ENCODE measurements around the gene EBLN1.

DNA sequence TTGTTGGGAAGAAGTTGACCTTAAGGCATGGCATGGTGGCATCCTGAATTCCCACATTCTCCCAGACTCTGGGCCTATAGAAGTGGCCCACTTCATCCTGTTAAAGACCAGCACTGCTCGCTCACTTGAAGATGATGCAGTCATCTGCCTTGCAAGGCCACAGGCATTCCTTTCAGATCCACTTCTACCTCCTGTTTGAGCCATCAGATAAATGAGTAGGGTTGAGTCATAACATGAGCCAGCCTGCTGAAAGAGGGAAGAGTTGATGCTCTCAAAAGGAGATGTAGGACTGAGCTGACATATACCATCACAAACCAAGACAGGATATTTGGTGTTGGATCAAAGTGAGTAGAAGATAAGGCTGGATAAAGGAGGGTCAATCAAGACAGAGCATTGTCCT is 1.5 kb upstream of the EBLN1 start:
- no peak for TF ChIP-seq CTCF (conservative IDR thresholded peaks at IDR 0.05)
- TF ChIP-seq ZFX (IDR thresholded peaks at IDR 0.05) = no peak

Data from C4-2B (cell line).